NT2/D1 (cell line): Measurements from ENCODE around the gene HESX1.

ENCODE experiments used
- DNase-seq: peaks from one replicate; pipeline ENCODE4 v3.0.0-alpha.2; 2011; ENCODE audit warnings: low read depth, low spot score
- H3K27me3 ChIP-seq: 2 replicates; pipeline ENCODE4 v1.6.0; 2011; ENCODE audit warnings: mild to moderate bottlenecking; ENCODE audit not compliant: insufficient read length, insufficient read depth
- H3K36me3 ChIP-seq: 2 replicates; pipeline ENCODE4 v1.6.1; 2011; ENCODE audit warnings: mild to moderate bottlenecking, low read length, mixed read lengths; ENCODE audit not compliant: insufficient read depth, insufficient read length
- H3K4me1 ChIP-seq: 2 replicates; pipeline ENCODE4 v1.5.1; 2011; ENCODE audit not compliant: insufficient read depth, insufficient read length
- H3K4me3 ChIP-seq: 2 replicates; pipeline ENCODE4 v1.5.1; 2011; ENCODE audit warnings: low read depth; ENCODE audit not compliant: insufficient read length
- H3K9ac ChIP-seq: 2 replicates; pipeline ENCODE4 v1.6.0; 2011; ENCODE audit warnings: low read depth; ENCODE audit not compliant: insufficient read length
- H3K9me3 ChIP-seq: 2 replicates; pipeline ENCODE4 v1.5.1; 2011; ENCODE audit warnings: mild to moderate bottlenecking, low read length; ENCODE audit not compliant: insufficient read depth
- SUZ12 ChIP-seq: IDR thresholded peaks from 2 replicates; pipeline ENCODE4 v1.6.1; 2011; ENCODE audit not compliant: insufficient read length, insufficient read depth; ENCODE audit errors: extremely low read depth
- YY1 ChIP-seq: IDR thresholded peaks from 2 replicates; pipeline ENCODE4 v1.6.1; 2011; ENCODE audit not compliant: insufficient read length, insufficient read depth
- ZNF274 ChIP-seq: IDR thresholded peaks from 2 replicates; pipeline ENCODE4 v1.6.1; 2011; ENCODE audit warnings: mild to moderate bottlenecking, low read depth, low read length

Gene HESX1

GRCh38 chr3:57160765-57161538 is 38.8 kb downstream of the HESX1 start:
- no peak overlapping the region for H3K9ac ChIP-seq
- H3K4me1 ChIP-seq = peaks cover 30% of the 10 kb centered on the region
- H3K9me3 ChIP-seq = no peaks in the 10 kb centered on the region
- peaks cover 43% of the 10 kb centered on the region for H3K27me3 ChIP-seq
- H3K4me3 ChIP-seq = no peak overlapping the region
- DNase-seq = peak; percentile 74
- peaks cover 16% of the 10 kb centered on the region for H3K36me3 ChIP-seq
- no peak for TF ChIP-seq YY1
- TF ChIP-seq SUZ12 = no peak
- no peak for TF ChIP-seq ZNF274

GRCh38 chr3:57160076-57160764 is 39.6 kb downstream of the HESX1 start:
- peaks cover 41% of the 10 kb centered on the region for H3K27me3 ChIP-seq
- peaks cover 16% of the 10 kb centered on the region for H3K36me3 ChIP-seq
- DNase-seq = peak; percentile 62
- TF ChIP-seq ZNF274 (no peak), SUZ12 (no peak), YY1 (no peak)
- H3K4me3 ChIP-seq = no peak overlapping the region
- peak overlapping the region; percentile 23 for H3K9ac ChIP-seq
- H3K4me1 ChIP-seq = peaks cover 30% of the 10 kb centered on the region
- H3K9me3 ChIP-seq = no peaks in the 10 kb centered on the region

GRCh38 chr3:57158813-57159738 is 40.7 kb downstream of the HESX1 start:
- H3K36me3 ChIP-seq = peaks cover 16% of the 10 kb centered on the region
- H3K4me1 ChIP-seq = peaks cover 31% of the 10 kb centered on the region
- H3K9me3 ChIP-seq = no peaks in the 10 kb centered on the region
- no peak overlapping the region for H3K4me3 ChIP-seq
- no peak for TF ChIP-seq YY1
- TF ChIP-seq ZNF274 = no peak
- no peak for TF ChIP-seq SUZ12
- peak; percentile 82 for DNase-seq
- H3K27me3 ChIP-seq = peaks cover 36% of the 10 kb centered on the region
- H3K9ac ChIP-seq = no peak overlapping the region

- no peak for DNase-seq
- H3K9ac ChIP-seq = no peak overlapping the region
- H3K9me3 ChIP-seq = no peaks in the 10 kb centered on the region
- peaks cover 29% of the 10 kb centered on the region for H3K4me1 ChIP-seq
- peaks cover 30% of the 10 kb centered on the region for H3K27me3 ChIP-seq
- no peak overlapping the region for H3K4me3 ChIP-seq
- peaks cover 12% of the 10 kb centered on the region for H3K36me3 ChIP-seq
- TF ChIP-seq YY1 (no peak), SUZ12 (no peak), ZNF274 (no peak)
These were observed 41.5 kb downstream of the HESX1 start for GRCh38 chr3:57158325-57158724.

- H3K36me3 ChIP-seq = peaks cover 7% of the 10 kb centered on the region
- H3K9me3 ChIP-seq = no peaks in the 10 kb centered on the region
- DNase-seq = no peak
- H3K9ac ChIP-seq = no peak overlapping the region
- TF ChIP-seq YY1 (no peak), ZNF274 (no peak), SUZ12 (no peak)
- H3K27me3 ChIP-seq = peaks cover 22% of the 10 kb centered on the region
- H3K4me3 ChIP-seq = no peak overlapping the region
- peaks cover 23% of the 10 kb centered on the region for H3K4me1 ChIP-seq
These were observed 42.2 kb downstream of the HESX1 start for GRCh38 chr3:57157545-57157944.

- no peak for TF ChIP-seq ZNF274
- no peak for TF ChIP-seq SUZ12
- no peak for TF ChIP-seq YY1
- no peak for DNase-seq
- no peaks in the 10 kb centered on the region for H3K9me3 ChIP-seq
- peaks cover 12% of the 10 kb centered on the region for H3K36me3 ChIP-seq
- H3K4me1 ChIP-seq = peaks cover 19% of the 10 kb centered on the region
- H3K4me3 ChIP-seq = no peak overlapping the region
- peaks cover 10% of the 10 kb centered on the region for H3K27me3 ChIP-seq
- H3K9ac ChIP-seq = no peak overlapping the region
These were observed 44.5 kb downstream of the HESX1 start for GRCh38 chr3:57155310-57155643.
